ENCODE data around the gene NSF.

- no peak for TF ChIP-seq POLR2A (IDR thresholded peaks at IDR 0.05)
- no peak for TF ChIP-seq CTCF (IDR thresholded peaks at IDR 0.05)
Observed at GRCh38 chr17:46745376-46745775, 154.9 kb downstream of the NSF start.

Data from adrenal gland (tissue), 5 donors.